ENCODE data around the gene TRIO.

The TRIO gene

DNA sequence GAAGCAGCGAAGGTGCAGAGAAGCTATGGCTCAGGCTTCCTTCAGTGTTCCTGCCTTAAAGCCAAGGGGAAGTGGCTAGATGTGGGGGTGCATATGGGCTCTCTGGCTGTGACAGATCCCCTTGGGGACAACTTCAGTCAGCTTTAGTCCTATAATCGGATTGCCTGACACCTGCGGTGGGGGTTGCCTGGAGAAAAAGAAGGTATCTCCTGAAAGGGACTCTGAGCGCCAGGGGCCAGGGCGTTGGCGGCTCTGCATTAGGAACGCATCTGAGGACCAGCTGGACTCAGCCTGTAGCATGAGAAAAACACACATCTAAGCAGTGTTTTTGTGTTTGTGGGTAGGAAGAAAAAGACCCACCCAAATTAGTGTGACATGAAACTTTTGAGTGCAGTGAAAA lies 354.2 kb downstream of the TRIO start:
- no peak overlapping the region for H2AFZ ChIP-seq (ENCODE audit: low read depth, low read length, severe bottlenecking)
- TF ChIP-seq EZH2phosphoT487 (conservative IDR thresholded peaks at IDR 0.05; ENCODE audit: low read length) (no peak), CTCF (IDR thresholded peaks at IDR 0.05; ENCODE audit: insufficient read depth, low read length, poor library complexity, severe bottlenecking) (no peak)
- H3K36me3 ChIP-seq (ENCODE audit: low read length) = no peaks in the 10 kb centered on the region

DNA sequence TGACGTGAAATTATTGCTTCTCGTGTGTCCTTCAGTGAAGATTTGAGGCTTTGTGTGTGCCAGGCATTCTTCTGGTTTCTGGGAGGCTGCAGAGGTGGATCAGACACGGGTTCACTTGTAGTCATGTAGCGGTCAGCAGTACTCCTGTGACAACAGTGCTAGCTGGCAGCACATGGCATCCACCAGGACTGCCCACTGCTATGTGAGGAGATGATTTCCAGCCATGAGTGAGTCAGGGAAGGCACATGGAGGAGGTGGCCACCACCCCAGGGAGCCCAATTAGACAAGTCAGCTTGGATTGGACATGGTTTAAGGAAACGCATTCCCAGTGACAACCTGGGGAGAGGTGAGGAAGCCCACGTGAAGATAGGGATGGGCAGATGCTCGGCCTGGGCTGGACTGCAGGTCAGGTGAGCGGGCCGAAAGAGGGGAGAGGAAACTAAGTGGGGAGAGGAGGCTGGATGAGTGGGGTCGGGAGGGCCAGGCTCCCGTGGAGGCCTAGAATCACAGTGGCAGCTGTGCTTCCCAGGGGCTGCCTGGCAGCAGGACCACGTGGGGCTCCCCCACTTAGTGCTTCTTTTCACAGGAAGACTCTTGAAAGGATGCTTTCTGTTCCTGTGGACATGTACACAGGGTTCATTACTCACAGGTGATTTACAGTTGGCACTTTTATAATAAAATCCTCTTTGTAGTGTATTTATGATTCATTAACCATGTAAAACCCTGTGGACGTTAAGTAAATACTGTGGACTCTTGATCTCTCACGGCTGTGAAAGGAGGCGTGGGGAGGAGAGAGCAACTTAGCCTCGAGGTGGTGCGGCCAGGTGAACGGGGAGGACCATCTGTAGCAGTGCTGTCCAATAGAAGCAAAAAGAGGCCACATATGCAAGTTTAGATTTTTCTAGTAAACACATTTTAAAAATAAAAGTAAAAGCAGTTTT lies 358.5 kb downstream of the TRIO start:
- H3K9ac ChIP-seq (ENCODE audit: low read length) = no peak overlapping the region
- H3K4me3 ChIP-seq (ENCODE audit: insufficient read depth, low read length, poor library complexity, severe bottlenecking) = no peak overlapping the region
- H3K27me3 ChIP-seq (ENCODE audit: low read length) = no peaks in the 10 kb centered on the region
- no peak for TF ChIP-seq EZH2phosphoT487 (conservative IDR thresholded peaks at IDR 0.05; ENCODE audit: low read length)
- TF ChIP-seq CTCF (IDR thresholded peaks at IDR 0.05; ENCODE audit: insufficient read depth, low read length, poor library complexity, severe bottlenecking) = no peak
- no peak overlapping the region for H3K27ac ChIP-seq (ENCODE audit: low read depth, low read length)
- no peaks in the 10 kb centered on the region for H3K36me3 ChIP-seq (ENCODE audit: low read length)
- H3F3A ChIP-seq (ENCODE audit: insufficient read depth) = no peaks in the 10 kb centered on the region
- no peaks in the 10 kb centered on the region for H4K20me1 ChIP-seq (ENCODE audit: low read depth, low read length)
- no peaks in the 10 kb centered on the region for H3K9me3 ChIP-seq (ENCODE audit: insufficient read depth, low read length)
- H2AFZ ChIP-seq (ENCODE audit: low read depth, low read length, severe bottlenecking) = no peak overlapping the region
- H3K4me2 ChIP-seq (ENCODE audit: low read depth, low read length, poor library complexity, severe bottlenecking) = no peak overlapping the region
- H3K79me2 ChIP-seq (ENCODE audit: insufficient read depth, low read length) = no peaks in the 10 kb centered on the region
- no peaks in the 10 kb centered on the region for H3K9me2 ChIP-seq (replicated peaks; ENCODE audit: insufficient read depth, low read length)

More for the DNA sequence above, 354.2 kb downstream of the TRIO start:
- Histone ChIP-seq H3K79me2 (ENCODE audit: insufficient read depth, low read length) (no peaks in the 10 kb centered on the region), H3K27ac (ENCODE audit: low read depth, low read length) (no peak overlapping the region), H4K20me1 (ENCODE audit: low read depth, low read length) (no peaks in the 10 kb centered on the region), H3K9me3 (ENCODE audit: insufficient read depth, low read length) (no peaks in the 10 kb centered on the region), H3K4me2 (ENCODE audit: low read depth, low read length, poor library complexity, severe bottlenecking) (no peak overlapping the region), H3K9ac (ENCODE audit: low read length) (no peak overlapping the region), H3K4me3 (ENCODE audit: insufficient read depth, low read length, poor library complexity, severe bottlenecking) (no peak overlapping the region), H3K27me3 (ENCODE audit: low read length) (no peaks in the 10 kb centered on the region), H3F3A (ENCODE audit: insufficient read depth) (no peaks in the 10 kb centered on the region), H3K9me2 (replicated peaks; ENCODE audit: insufficient read depth, low read length) (no peaks in the 10 kb centered on the region)

DNA sequence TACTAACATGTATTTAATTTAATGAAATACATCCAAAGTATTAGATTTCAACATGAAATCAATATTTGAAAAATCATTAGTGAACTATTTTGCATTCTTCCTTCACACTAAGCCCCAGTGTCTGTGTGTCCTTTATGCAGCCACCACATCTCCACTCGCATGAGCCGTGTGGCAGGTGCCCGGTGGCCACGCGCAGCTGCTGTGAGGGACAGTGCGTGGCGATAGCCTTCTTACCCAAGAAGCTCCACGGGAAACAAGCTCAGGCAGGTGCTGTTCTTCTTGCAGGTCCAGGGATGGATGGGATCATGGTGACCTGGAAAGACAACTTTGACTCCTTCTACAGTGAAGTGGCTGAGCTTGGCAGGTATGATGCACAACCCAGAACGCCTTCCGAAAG lies 359.1 kb downstream of the TRIO start:
- Histone ChIP-seq H3K79me2 (ENCODE audit: insufficient read depth, low read length) (no peaks in the 10 kb centered on the region), H2AFZ (ENCODE audit: low read depth, low read length, severe bottlenecking) (no peak overlapping the region), H3K4me3 (ENCODE audit: insufficient read depth, low read length, poor library complexity, severe bottlenecking) (no peak overlapping the region), H3K9me3 (ENCODE audit: insufficient read depth, low read length) (no peaks in the 10 kb centered on the region), H3K9me2 (replicated peaks; ENCODE audit: insufficient read depth, low read length) (no peaks in the 10 kb centered on the region), H3F3A (ENCODE audit: insufficient read depth) (no peaks in the 10 kb centered on the region), H3K27me3 (ENCODE audit: low read length) (no peaks in the 10 kb centered on the region), H3K36me3 (ENCODE audit: low read length) (no peaks in the 10 kb centered on the region), H4K20me1 (ENCODE audit: low read depth, low read length) (no peaks in the 10 kb centered on the region), H3K9ac (ENCODE audit: low read length) (no peak overlapping the region), H3K4me2 (ENCODE audit: low read depth, low read length, poor library complexity, severe bottlenecking) (no peak overlapping the region), H3K27ac (ENCODE audit: low read depth, low read length) (no peak overlapping the region)
- TF ChIP-seq EZH2phosphoT487 (conservative IDR thresholded peaks at IDR 0.05; ENCODE audit: low read length) (no peak), CTCF (IDR thresholded peaks at IDR 0.05; ENCODE audit: insufficient read depth, low read length, poor library complexity, severe bottlenecking) (no peak)
